Stomach (tissue), 9 donors: Measurements from ENCODE around the gene DDHD1. TPM values are rescaled to one million over a fixed set of nuclear protein-coding genes. Genes with fewer than 3 reads are reported as not detected.

Source experiments
- DNase-seq, 2 donors: peaks; one replicate each; pipeline versions ENCODE4 v3.0.0 to v3.0.0-alpha.2; 2013 to 2019
- H3K27ac ChIP-seq, 5 donors: fragments of 200-600 bp in 4 of 5; sonication (generic) in 4 of 5; one replicate each; pipeline ENCODE4 v1.5.1; 2013 to 2019; ENCODE audit warnings: mild to moderate bottlenecking in 1 of 5, moderate library complexity in 1 of 5
- H3K27me3 ChIP-seq, 3 donors: fragments of 200-600 bp; sonication (generic); one replicate each; pipeline ENCODE4 v1.5.1; 2017 to 2019; ENCODE audit warnings: mixed run types in 1 of 3
- H3K36me3 ChIP-seq, 4 donors: fragments of 200-600 bp; sonication (generic); 1 replicate in 3 of 4; 2 replicates in 1 of 4; pipeline ENCODE4 v1.5.1; 2016 to 2019
- H3K4me1 ChIP-seq, 4 donors: fragments of 200-600 bp; sonication (generic); one replicate each; pipeline ENCODE4 v1.5.1; 2016 to 2019
- H3K4me3 ChIP-seq, 4 donors: fragments of 200-600 bp; sonication (generic) in 3 of 4; one replicate each; pipeline ENCODE4 v1.5.1; 2016 to 2019; ENCODE audit warnings: mild to moderate bottlenecking in 1 of 4
- H3K9me3 ChIP-seq, 4 donors: fragments of 200-600 bp; sonication (generic); one replicate each; pipeline ENCODE4 v1.5.1; 2016 to 2019
- EP300 ChIP-seq: sonication (generic); formaldehyde crosslinking; IDR thresholded peaks from one replicate; pipeline ENCODE4 v1.6.1; 2017; ENCODE audit warnings: antibody characterized with exemption
- POLR2A ChIP-seq, 4 donors: fragments of 450-650 bp; IDR thresholded peaks; one replicate each; pipeline ENCODE4 v1.6.1; 2016; ENCODE audit warnings: antibody characterized with exemption in 4 of 4, control low read depth in 2 of 4, mild to moderate bottlenecking in 1 of 4, moderate library complexity in 1 of 4
- POLR2AphosphoS5 ChIP-seq, 3 donors: sonication (generic); formaldehyde crosslinking; IDR thresholded peaks; one replicate each; pipeline ENCODE4 v1.6.1; 2016; ENCODE audit warnings: antibody characterized with exemption in 3 of 3
- WGBS, 5 donors: extraction: QIAGEN DNeasy Blood & Tissue Kit in 3 of 5; methylation state at CpG; one replicate each; pipeline versions ENCODE4 v1.1.5 to v1.1.7; 2013 to 2018; 5-methylcytosine and 5-hydroxymethylcytosine counted together
- intact Hi-C: fragments of 100-400 bp; cut with DNase I; formaldehyde crosslinking; loops from one replicate; pipeline ENCODE4 v1.15.1; 2023; ENCODE audit warnings: low total_unique reads
- polyA plus RNA-seq, 3 donors: library from polyadenylated mRNA; stranded (reverse); fragments of 200-250 nt; gene quantifications; one replicate each; pipeline ENCODE4 v1.2.3, GENCODE V29; 2013
- total RNA-seq, 5 donors: library from RNA; depleted of rRNA; stranded (reverse); fragments of >200 nt; gene quantifications; one replicate each; pipeline versions ENCODE4 v1.1.0 to v1.2.3, GENCODE V29; 2014 to 2016
- TF ChIP-seq, protein P1 (sequence below), 7 experiments: fragments of 450-650 bp in 4 of 7; fragments of 200-600 bp in 3 of 7; sonication (generic) in 3 of 7; IDR thresholded peaks; one replicate each; pipeline ENCODE4 v1.5.1; 2016 to 2019; ENCODE audit warnings: antibody characterized with exemption in 7 of 7, control low read depth in 2 of 7, mild to moderate bottlenecking in 1 of 7
- donor health status: healthy with polysubstance abuse.
- donor health status: Bipolar disorder and iron deficiency.
- donor health status: healthy.

Gene DDHD1
- total and polyA plus RNA-seq, 8 donors, result 2.1 to 50.7 (median 11.0) TPM

DNA sequence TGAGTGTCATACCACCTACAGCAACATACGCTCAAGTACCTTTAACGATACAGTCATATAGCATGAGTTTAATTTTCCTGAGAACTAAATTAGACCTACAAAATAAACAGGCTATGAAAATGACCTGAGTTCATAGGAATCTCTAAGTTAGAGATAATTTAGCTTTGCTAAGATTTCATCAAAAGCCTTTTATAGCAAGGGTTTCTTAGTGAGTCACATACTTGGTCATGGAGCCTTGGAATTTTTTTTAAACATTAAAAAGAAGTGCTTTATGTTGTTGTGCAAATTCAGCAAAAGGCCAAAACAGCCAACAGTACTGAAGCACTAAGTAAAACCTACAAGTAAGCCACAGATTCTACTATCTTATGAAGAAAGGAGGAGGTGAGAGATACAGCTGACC is 108.6 kb downstream of the DDHD1 start:
- Histone ChIP-seq H3K9me3 (no peaks in the 10 kb centered on the region), H3K4me3 (no peak overlapping the region), H3K36me3 (peaks cover 0 to 26% (median 9%) of the 10 kb centered on the region in 4 donors), H3K27me3 (no peaks in the 10 kb centered on the region), H3K27ac (no peak overlapping the region), H3K4me1 (peaks cover 0 to 5% (median 0%) of the 10 kb centered on the region in 4 donors)
- no peak for DNase-seq
- WGBS, 5 donors, result 84 to 95% (median 88%) methylated on average over 2 of the region's 2 CpGs
- TF ChIP-seq POLR2A (IDR thresholded peaks at IDR 0.05) (no peak), POLR2AphosphoS5 (IDR thresholded peaks at IDR 0.05) (no peak), EP300 (no peak)
- TF ChIP-seq, protein P1, sequence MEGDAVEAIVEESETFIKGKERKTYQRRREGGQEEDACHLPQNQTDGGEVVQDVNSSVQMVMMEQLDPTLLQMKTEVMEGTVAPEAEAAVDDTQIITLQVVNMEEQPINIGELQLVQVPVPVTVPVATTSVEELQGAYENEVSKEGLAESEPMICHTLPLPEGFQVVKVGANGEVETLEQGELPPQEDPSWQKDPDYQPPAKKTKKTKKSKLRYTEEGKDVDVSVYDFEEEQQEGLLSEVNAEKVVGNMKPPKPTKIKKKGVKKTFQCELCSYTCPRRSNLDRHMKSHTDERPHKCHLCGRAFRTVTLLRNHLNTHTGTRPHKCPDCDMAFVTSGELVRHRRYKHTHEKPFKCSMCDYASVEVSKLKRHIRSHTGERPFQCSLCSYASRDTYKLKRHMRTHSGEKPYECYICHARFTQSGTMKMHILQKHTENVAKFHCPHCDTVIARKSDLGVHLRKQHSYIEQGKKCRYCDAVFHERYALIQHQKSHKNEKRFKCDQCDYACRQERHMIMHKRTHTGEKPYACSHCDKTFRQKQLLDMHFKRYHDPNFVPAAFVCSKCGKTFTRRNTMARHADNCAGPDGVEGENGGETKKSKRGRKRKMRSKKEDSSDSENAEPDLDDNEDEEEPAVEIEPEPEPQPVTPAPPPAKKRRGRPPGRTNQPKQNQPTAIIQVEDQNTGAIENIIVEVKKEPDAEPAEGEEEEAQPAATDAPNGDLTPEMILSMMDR (IDR thresholded peaks at IDR 0.05), result no peak
- intact Hi-C loops, result no loop called here

DNA sequence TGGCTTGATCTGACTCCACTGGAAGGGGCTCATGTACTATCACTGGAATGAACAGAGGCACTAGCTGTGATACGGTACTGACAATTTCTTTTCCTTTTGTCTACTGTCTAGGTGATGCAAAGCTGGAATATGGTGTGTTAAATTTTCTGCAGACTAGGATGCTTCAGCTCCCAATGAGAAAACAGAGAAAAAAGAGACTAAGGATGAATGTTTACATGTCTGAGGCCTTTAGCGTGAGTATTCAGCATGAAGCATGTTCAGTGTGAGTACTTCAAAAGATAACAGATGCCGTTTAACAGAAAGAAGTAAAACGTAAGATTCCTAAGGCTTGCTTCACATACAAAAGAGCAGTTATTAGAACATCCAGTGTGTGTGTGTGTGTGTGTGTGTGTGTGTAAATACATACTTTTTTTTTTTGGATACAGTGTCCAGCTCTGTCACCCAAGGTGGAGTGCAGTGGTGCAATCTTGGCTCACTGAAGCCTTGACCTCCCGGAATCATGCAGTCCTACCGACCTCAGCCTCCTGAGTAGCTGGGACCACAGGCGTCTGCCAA is 110.0 kb downstream of the DDHD1 start:
- H3K4me3 ChIP-seq, result no peak overlapping the region
- no peaks in the 10 kb centered on the region for H3K27me3 ChIP-seq
- 65 to 80% (median 77%) methylated on average over 7 of the region's 7 CpGs for WGBS, 5 donors
- DNase-seq, result no peak
- TF ChIP-seq POLR2A (IDR thresholded peaks at IDR 0.05), result no peak
- TF ChIP-seq POLR2AphosphoS5 (IDR thresholded peaks at IDR 0.05), result no peak
- no peak for TF ChIP-seq EP300
- TF ChIP-seq, protein P1 (IDR thresholded peaks at IDR 0.05), result no peak
- peaks cover 0 to 40% (median 21%) of the 10 kb centered on the region in 4 donors for H3K36me3 ChIP-seq
- intact Hi-C loops, result no loop called here
- H3K9me3 ChIP-seq, result no peaks in the 10 kb centered on the region
- H3K4me1 ChIP-seq, result peaks cover 0 to 5% (median 0%) of the 10 kb centered on the region in 4 donors
- H3K27ac ChIP-seq, result peak overlapping the region in 3 of 5 donors; percentile 30 to 64 (median 57)

DNA sequence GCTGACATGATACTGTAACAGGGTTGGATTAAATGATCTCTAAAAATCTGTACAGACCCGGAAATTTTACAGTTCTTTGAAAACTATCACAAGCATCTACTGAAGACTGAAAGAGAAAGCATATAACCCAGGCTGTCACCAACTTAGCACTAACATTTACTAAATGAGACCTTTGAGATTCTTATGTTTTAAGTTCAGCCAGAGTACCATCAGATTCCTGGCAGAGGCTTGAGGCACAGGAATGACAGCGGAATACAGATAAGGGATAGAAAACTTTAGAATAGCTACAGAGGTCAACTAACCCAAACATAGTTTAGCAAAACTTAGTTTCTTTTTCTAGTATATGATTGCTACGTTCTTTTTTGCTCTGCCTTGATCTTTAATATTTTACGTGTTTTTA is 110.6 kb downstream of the DDHD1 start:
- no peak overlapping the region for H3K4me3 ChIP-seq
- H3K36me3 ChIP-seq, result peaks cover 0 to 46% (median 21%) of the 10 kb centered on the region in 4 donors
- no peaks in the 10 kb centered on the region for H3K27me3 ChIP-seq
- WGBS, 5 donors, result 61 to 84% (median 70%) methylated on average over 4 of the region's 4 CpGs
- H3K4me1 ChIP-seq, result peaks cover 0 to 5% (median 0%) of the 10 kb centered on the region in 4 donors
- peak in 1 of 2 donors; percentile 58 for DNase-seq
- H3K27ac ChIP-seq, result peak overlapping the region in 3 of 5 donors; percentile 30 to 57 (median 35)
- no peak for TF ChIP-seq POLR2A (IDR thresholded peaks at IDR 0.05)
- no peaks in the 10 kb centered on the region for H3K9me3 ChIP-seq
- intact Hi-C loops, result no loop called here

DNA sequence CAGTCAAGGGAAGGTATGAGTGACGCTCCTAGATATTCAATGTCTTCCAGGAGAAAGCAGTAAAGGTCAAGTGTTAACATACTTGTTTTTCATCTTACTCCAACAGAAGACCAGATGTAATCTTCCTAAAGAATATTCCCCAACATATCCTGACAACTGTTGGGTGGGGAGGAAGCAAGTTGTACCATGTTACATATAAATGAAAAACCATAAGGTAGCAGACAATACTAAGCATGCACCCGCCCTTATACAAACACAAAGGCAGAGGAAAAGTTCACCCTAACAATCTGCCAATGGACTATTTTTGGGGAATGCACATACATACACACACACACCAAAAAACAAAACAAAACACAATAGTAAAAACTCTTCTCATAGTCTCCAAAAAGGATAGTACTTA is 112.1 kb downstream of the DDHD1 start:
- Histone ChIP-seq H3K36me3 (peaks cover 0 to 54% (median 21%) of the 10 kb centered on the region in 4 donors), H3K4me3 (no peak overlapping the region), H3K9me3 (no peaks in the 10 kb centered on the region), H3K27me3 (no peaks in the 10 kb centered on the region), H3K4me1 (peaks cover 0 to 6% (median 1%) of the 10 kb centered on the region in 4 donors), H3K27ac (no peak overlapping the region)
- no peak for TF ChIP-seq POLR2AphosphoS5 (IDR thresholded peaks at IDR 0.05)
- TF ChIP-seq EP300, result no peak
- TF ChIP-seq POLR2A (IDR thresholded peaks at IDR 0.05), result no peak
- TF ChIP-seq, protein P1 (IDR thresholded peaks at IDR 0.05), result no peak
- no peak for DNase-seq
- 83 to 97% (median 93%) methylated on average over 2 of the region's 2 CpGs for WGBS, 5 donors
- intact Hi-C loops, result no loop called here

DNA sequence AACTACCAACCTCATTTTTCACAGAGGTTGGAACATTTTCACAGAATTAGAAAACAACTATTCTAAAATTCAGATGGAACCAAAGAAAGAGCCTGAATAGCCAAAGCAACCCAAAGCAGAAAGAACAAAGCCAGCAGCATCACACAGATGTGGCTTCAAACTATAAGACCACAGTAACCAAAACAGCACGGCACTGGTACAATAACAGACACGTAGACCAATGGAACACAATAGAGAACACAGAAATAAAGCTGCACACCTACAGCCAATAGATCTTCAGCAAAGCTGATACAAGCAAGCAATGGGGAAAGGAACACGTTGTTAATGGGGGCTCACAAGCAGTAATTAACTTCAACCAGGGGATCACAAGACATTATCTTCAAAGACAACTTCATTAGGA is 114.5 kb downstream of the DDHD1 start:
- TF ChIP-seq POLR2A (IDR thresholded peaks at IDR 0.05) (no peak), EP300 (no peak), POLR2AphosphoS5 (IDR thresholded peaks at IDR 0.05) (no peak)
- TF ChIP-seq, protein P1 (IDR thresholded peaks at IDR 0.05), result no peak
- no peak for DNase-seq
- WGBS, 5 donors, result 87 to 98% (median 93%) methylated on average over 3 of the region's 3 CpGs
- intact Hi-C loops, result no loop called here
- no peak overlapping the region for H3K4me3 ChIP-seq
- H3K36me3 ChIP-seq, result peaks cover 0 to 43% (median 21%) of the 10 kb centered on the region in 4 donors
- no peaks in the 10 kb centered on the region for H3K27me3 ChIP-seq
- no peaks in the 10 kb centered on the region for H3K9me3 ChIP-seq
- no peak overlapping the region for H3K27ac ChIP-seq
- peaks cover 0 to 12% (median 5%) of the 10 kb centered on the region in 4 donors for H3K4me1 ChIP-seq
